Activated CD8-positive, alpha-beta memory T cell treated with anti-CD3 and anti-CD28 coated beads for 48 hours (primary cell): ENCODE data around the gene RPUSD1.
"Not testable (repeated sequence)": the region's sequence is repeated elsewhere in the genome, so short reads cannot be mapped to it uniquely, and the experiment has no call there.

ENCODE experiments used
- DNase-seq, 3 experiments: peaks; one replicate each; pipeline ENCODE4 v3.0.0-alpha.2; 2020; ENCODE audit warnings: low read depth in 2 of 3, low spot score in 2 of 3

The RPUSD1 gene

GRCh38 chr16:787978-788398 lies at the start of gene RPUSD1:
RPUSD1 (minus strand) TSS chr16:788381; CDS start chr16:787737, 644 bp downstream.
- no peak for DNase-seq

DNA sequence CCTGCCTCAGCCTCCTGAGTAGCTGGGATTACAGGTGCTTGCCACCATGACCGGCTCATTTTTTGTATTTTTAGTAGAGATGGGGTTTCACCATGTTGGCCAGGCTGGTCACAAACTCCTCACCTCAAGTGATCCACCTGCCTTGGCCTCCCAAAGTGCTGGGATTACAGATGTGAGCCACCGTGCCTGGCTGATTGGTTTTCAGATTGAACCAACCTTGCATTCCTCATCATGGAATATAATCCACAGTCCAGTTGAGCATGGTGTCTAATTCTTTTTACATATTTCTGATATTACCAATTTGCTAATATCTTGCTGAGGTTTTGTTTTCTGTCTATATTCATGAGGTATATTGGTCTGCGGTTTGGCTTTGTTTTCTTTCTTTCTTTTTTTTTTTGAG lies 48.6 kb upstream of the RPUSD1 start:
- DNase-seq: not testable (repeated sequence)

DNA sequence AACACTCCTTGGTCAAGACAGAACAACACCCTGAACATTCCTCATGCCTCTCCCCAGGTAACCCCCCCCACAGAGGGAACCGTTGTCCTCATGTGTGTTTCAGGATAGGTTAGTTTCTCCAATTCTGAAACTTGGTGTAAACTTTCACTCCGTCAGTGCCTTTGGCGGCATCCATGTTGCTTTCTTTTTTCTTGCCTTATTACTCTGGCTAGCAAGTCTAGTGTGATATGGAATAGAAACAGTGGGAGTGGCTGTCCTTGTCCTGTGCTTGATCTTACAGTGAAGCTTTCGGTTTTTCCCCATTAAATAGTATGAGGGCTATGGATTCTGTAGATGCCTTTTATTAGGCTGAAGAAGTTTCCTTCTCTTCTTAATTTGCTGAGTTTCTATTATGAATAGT lies 48.0 kb upstream of the RPUSD1 start:
- DNase-seq: no peak

- DNase-seq: no peak
Measured at GRCh38 chr16:835373-835772, 47.2 kb upstream of the RPUSD1 start.

- DNase-seq: no peak
Measured at GRCh38 chr16:833411-833810, 45.2 kb upstream of the RPUSD1 start.

DNA sequence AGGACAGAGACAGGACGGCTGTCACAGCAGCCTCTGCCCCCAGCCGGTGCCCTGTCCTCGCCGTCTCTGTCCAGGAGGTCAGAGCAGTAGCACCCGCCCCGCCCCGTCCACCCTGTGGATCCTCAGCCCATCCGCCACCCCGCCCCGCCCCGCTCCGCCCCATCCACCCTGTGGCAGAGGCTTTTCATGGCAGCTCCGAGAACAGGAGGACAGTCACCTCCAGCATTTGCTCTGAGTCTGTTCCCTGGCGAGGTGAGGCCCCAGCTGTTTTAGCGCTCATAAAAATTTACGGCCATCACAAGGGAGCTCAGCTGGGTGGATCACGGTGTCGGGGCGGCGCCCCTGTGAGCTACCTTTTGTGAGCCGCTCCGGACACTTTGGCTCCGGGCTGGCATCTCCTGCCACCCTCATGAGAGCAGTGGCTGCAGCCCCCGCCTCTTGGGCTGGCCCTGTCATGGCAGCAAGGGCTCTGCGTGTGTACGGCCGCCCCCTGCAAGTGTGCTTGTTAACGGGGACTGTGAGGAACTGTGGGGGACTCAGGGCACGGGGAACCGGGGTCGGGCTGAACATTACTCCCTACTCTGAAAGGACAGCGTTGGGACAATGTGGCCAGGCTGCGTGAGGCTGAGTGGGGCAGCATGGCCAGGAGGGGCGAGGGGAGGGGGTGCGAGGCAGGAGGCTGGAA lies 44.6 kb upstream of the RPUSD1 start:
- no peak for DNase-seq

DNA sequence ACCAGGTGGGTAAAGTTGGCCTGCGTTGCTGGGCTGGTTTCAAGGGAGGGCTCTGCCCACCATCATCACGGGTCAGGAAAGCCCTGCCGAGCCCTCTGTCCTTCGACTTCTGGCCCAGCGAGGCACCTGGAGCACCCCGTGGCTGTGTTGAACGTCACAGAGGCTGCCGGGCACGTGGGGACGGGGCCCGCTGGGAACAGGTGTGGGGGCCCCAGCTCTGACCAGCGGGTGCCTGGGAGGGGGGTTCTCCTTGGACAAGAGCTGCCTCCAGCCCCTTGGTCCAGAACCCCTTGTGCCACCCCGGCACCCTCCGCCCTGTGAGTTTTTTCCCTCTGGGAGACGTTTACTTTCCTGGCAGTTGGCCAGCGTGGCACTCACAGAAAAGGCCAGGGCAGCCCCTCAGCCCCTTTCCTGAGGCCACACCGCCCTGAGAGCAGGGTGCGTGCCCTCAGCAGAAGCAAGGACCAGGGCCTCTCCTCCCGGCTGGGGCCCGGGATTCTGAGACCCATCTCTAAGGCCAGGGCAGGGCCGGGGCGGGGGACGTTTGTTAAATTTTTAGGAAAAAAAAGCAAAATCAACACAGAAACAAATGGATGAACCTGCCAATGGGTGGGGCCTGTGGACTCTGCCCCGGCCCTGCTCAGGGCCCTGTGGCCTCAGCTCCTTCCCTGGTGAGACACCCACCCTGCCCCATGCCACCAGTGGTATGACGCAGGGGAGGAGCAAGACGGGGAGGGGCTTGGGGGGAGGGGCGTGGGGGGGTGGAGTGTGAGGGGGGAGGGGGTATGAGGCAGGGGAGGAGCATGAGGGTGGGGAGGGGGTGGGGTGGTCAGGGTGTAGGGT lies 43.6 kb upstream of the RPUSD1 start:
- DNase-seq: no peak

DNA sequence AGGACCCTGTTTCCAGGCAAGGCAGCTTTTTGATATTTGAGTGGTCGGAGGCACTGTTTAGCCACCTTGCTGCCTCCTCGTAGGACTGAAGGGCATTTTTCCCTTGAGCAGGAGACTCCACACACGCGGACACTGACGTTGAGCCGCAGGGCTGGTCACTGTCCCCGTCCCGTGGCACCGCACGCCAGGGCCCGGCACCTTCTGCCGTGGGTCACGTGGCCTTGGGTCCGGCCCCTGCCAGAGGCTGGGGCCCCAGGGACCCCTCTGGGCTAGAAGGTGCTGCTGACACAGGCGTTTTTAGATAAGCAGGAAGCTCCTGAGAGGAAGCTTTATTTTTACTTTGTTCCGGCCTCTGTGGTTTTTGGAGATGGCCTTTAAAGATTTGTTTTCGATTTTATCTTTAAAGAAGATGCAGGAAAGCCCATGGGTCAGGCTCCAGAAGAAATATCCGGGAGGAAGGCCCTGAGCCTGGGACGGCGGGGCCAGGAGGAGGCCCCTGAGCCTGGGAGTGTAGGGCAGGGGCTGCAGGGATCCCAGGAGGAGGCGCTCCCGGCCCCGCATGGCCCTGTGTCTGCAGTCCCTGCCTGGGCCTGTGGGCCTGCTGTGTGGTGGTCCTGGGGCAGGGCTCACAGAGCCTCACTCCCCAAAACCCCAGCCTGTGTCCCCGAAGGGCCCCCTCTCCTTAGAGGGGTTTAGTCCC lies 42.8 kb upstream of the RPUSD1 start:
- DNase-seq: no peak

GRCh38 chr16:830107-830870 lies 42.1 kb upstream of the RPUSD1 start:
- no peak for DNase-seq

GRCh38 chr16:828891-829290 lies 40.7 kb upstream of the RPUSD1 start:
- DNase-seq: no peak

DNA sequence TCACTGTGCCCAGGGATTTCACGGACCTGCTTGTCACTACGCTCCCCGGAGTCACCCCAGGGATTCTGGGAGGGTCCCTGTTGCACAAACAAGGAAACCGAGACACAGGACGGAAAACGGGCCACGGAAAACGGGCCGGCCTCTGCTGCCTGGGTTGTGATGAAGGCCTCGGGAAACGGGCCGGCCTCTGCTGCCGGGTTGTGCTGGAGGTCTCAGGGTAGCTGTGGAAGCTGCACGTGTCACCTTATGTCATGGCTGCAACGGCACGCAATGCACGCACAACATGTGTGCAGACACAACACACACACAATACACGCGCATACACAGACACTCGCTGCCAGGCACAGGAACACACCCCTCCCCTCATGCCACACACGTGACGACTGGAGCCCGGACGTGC lies 39.3 kb upstream of the RPUSD1 start:
- DNase-seq: no peak

DNA sequence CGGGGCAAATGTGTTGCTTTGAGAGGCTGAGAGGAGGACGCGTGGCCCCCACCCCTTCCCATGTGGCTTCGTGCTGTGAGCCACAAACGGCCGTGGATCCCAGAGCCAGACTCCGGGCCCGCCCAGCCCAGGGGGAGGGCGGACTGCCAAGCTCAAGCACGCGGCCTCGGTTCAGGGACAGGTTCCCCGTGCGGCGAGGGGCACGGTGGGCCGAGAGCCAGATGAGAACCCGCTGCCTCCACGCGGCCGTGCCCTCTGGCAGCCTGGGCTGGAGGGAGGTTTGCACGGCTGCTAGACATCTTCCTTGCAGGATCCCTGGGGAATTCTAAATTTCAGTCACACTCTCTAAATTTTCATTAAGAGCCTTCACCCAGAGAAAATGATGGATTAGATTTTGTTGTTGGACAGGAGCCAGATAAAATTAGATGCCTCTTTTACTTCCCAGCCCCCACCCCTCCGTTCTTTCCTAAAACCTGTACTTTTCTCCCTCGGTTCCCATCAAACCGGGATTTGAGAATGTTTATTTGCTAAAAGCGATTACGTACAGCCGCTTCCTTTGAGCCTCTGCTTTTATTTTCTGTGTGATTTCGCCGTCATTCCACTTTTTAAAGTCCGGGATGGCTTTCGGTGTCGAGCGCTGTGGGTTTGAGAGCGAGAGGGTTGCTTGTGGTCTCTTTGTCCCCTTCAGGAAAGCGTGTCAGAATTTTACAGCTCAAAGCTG lies 37.3 kb upstream of the RPUSD1 start:
- no peak for DNase-seq

DNA sequence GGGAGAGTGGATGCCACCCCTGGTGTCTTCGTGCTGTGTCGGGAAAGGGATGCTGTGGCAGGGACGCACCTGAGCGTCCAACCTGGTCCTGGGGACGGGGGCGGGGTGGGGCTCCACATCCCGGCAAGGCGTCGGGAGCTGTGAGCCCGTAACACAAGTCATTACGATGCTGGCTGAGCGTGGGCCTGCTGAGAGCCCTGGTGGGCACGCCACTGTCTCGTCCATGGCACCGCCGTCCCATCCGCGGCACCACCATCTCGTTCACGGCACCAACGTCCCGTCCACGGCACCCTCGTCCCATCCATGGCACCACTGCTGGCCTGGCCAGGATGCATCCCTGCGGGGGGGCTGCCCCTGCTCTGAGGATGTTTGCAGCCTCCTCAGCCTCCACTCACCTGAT lies 36.4 kb upstream of the RPUSD1 start:
- DNase-seq: no peak

GRCh38 chr16:824194-824593 lies 36.0 kb upstream of the RPUSD1 start:
- no peak for DNase-seq

DNA sequence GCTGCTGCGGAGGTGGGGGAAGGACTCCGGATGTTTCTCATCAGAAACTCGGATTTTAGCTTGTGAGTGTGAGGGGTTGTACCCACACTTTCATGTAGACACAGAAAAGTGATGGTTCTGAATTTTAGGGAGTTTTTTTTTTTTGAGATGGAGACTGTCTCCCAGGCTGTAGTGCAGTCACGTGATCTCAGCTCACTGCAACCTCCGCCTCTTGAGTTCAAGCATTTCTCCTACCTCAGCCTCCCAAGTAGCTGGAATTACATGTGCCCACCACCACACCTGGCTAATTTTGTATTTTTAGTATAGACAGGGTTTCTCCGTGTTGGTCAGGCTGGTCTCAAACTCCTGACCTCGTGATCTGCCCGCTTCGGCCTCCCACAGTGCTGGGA lies 34.7 kb upstream of the RPUSD1 start:
- no peak for DNase-seq

GRCh38 chr16:822174-822908 lies 34.2 kb upstream of the RPUSD1 start:
- DNase-seq: no peak

- no peak for DNase-seq
Measured at GRCh38 chr16:821751-822150, 33.6 kb upstream of the RPUSD1 start.

- no peak for DNase-seq
Measured at GRCh38 chr16:820748-821147, 32.6 kb upstream of the RPUSD1 start.

DNA sequence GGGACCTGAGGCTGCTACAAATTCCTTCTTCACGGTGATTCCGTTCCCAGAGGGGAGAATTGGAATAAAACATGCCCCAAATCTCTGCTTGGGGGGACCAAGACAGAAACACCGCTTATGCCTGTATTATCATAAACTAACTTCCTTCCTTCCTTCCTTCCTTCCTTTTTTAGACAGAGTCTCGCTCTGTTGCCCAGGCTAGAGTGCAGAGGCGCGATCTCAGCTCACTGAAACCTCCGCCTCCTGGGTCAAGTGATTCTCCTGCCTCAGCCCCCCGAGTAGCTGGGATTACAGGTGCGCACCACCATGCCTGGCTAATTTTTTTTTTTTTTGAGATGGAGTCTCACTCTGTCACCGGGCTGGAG lies 31.8 kb upstream of the RPUSD1 start:
- not testable (repeated sequence) for DNase-seq
